ENCODE data around the gene ROR2.

DNA sequence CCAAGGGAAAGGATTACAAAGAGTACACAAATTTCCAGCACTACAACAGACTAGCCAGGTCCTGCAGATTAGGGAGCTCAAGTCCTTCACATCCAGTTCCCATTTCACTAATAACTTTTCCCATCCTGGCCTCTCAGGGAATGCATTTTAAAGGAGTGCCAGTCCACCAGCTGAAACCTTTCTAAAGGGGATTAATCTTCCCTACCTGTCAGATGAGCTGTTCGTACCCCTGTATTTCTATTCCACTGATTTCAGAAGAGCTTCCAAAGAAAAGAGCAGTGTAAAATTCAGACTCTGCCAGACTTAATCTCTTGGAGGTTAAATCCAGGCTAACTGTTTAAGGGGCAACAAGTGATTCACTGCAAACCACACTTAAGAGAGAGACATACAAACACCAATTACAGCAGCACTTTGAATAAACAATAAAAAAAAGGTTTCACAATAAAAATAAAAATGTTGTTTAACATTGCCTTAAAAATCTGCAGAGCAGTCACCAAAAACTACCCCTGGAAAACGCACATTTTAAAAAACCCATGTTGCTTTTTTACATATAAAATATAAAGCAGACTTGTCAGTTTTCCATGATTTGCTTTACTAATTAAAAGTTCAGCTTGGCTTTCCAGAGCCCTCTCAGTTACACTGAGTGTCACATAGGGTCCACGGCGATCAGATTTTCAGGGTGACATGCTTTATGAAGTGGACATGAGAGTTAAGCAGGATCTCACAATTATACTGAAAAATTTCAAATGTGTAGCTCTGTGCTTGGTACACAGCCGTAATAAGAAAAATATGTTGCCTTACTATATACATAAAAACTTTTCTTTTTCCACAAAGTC, 3.2 kb downstream of the ROR2 start:
- TF ChIP-seq EZH2 (IDR thresholded peaks at IDR 0.05; ENCODE audit: borderline replicate concordance, low read length): no peak
- TF ChIP-seq, protein P1, sequence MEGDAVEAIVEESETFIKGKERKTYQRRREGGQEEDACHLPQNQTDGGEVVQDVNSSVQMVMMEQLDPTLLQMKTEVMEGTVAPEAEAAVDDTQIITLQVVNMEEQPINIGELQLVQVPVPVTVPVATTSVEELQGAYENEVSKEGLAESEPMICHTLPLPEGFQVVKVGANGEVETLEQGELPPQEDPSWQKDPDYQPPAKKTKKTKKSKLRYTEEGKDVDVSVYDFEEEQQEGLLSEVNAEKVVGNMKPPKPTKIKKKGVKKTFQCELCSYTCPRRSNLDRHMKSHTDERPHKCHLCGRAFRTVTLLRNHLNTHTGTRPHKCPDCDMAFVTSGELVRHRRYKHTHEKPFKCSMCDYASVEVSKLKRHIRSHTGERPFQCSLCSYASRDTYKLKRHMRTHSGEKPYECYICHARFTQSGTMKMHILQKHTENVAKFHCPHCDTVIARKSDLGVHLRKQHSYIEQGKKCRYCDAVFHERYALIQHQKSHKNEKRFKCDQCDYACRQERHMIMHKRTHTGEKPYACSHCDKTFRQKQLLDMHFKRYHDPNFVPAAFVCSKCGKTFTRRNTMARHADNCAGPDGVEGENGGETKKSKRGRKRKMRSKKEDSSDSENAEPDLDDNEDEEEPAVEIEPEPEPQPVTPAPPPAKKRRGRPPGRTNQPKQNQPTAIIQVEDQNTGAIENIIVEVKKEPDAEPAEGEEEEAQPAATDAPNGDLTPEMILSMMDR (conservative IDR thresholded peaks at IDR 0.05 in 1 of 2, IDR thresholded peaks at IDR 0.05 in 1 of 2; ENCODE audit: extremely low read depth in 1 of 2, insufficient read depth in 1 of 2, low read depth in 1 of 2, low read length in 2 of 2): no peak

Measured in mammary epithelial cell (primary cell).